HG02840 (cell line): ENCODE data around the gene COMT.

Source experiments
- ATAC-seq: cut with Tn5 transposase; IDR thresholded peaks from one replicate; pipeline ENCODE4 v1.9.1; 2021; ENCODE audit warnings: mild to moderate bottlenecking, moderate library complexity, moderate number of reproducible peaks; ENCODE audit not compliant: unreplicated experiment, low FRiP score

COMT gene

GRCh38 chr22:19980766-19981165 lies 39.2 kb downstream of the COMT start:
- no peak for ATAC-seq

- no peak for ATAC-seq
Observed at GRCh38 chr22:19981171-19981960, 39.8 kb downstream of the COMT start.

DNA sequence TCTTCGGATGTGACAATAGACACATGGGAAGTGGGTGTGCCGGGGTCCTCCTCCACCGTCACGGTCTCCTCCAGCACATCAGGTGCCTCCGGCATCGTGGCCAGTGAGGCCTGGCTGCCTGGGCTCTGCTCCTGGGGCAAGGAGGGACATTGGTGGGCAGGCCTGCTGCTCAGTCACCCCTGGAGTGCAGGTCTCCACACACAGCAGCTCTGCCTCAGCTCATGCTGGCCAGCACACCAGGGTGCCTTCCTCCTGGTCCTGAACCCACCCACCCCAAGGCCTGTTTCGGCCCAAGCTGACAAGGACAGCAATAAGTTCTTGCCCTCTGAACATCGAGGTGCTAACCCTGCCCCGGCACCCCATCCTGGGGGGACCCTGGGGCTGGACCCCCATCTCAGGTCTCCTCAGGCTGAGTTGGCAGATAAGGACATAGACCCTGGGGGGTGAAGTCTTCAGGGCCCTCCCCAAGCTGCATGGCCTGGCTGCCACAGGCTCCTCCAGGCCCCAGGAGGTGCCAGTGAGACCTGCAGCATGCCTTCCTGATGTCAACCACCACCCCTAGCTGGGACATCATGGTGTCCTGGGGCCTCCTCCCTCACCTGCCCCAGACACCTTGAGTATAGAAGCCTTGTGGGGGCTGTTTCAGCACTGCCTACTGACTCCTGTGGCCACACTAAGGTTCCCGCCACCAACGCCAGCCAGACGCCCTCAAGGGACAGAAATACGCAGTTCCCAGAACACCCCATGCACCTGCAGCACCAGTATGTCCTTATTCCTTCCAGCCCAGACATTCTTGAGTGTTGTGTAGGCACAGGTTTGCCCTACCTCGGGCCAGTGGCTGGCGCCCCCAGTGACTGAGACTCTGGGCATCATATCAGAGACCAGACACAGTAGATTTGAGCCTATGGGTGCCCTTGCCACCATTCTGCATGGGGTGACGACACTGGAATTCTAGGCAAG lies 40.7 kb downstream of the COMT start:
- ATAC-seq: no peak

GRCh38 chr22:19982991-19983578 lies 41.5 kb downstream of the COMT start:
- ATAC-seq: no peak

GRCh38 chr22:19983741-19984140 lies 42.2 kb downstream of the COMT start:
- no peak for ATAC-seq

DNA sequence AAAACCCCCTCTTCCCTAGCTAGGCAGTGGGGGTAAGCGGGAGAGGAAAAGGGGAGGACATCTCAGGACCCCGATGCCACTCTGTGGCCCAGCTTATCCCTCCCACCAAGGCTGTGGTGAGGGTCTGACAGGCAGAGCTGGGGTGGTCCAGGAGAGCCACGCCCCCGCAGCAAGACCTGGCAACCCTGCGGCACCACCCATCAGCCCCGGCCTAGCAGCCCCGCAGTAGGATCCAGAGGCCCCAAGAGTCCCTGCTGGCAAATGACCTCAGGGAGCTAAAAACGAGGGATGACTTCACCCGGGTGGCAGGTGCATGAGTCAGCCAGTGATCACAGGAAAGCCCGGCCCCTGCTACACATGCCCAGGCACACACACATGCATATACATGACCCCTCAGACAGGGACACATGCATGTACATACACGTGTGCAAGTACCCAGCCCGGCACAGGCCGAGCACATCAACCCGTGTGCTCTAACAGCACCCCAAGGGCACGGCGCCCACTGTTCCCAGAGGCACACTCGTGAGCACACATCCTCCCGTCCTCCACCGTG lies 42.7 kb downstream of the COMT start:
- ATAC-seq: no peak

- ATAC-seq: no peak
Observed at GRCh38 chr22:19984851-19985811, 43.6 kb downstream of the COMT start.

- no peak for ATAC-seq
Observed at GRCh38 chr22:19986011-19986409, 44.4 kb downstream of the COMT start.

- ATAC-seq: no peak
Observed at GRCh38 chr22:19986410-19987341, 45.1 kb downstream of the COMT start.

DNA sequence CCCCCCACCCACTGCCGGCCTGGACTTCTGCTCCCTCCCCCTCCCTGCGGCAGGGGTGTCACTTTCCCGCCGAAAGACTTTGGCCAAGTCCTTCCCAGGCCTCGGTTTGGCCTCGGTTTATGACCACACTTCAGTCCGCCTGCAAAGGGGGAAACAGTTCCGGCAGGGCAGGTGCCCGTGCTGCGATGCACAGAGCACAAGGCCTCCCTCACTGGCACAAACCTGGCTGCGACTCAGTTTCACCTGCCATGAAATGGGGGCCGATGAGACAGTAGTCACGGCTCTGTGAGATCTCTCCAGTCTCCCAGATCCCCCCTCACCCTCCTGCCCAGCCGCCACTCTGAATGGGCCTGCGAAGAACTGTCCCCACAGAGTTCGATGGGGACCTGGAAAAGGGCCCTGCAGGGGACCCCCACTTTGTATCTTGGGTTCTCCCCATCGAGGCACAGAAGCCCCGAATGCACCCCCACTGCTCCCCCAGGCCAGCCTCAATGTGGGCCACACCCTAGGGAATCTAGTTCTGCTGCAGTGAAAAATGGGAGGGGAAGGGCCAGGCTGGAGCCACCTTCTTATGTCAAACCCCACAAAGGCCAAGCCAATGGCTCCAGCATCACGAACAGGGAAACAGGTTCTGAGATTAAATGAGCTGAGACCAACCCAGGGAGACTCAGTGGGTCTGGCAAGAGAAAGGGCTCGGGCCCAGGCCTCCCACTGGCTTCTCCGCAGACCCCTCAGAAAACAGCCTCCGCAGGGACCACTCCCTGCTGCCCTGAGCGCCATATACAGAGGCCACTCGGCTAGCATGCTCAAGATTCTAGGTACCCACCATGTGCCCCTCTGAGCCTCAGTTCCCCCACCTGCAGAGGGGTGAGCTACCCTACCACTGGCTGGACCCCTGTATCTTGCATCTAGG lies 46.1 kb downstream of the COMT start:
- ATAC-seq: no peak

- ATAC-seq: no peak
Observed at GRCh38 chr22:19988331-19988808, 46.8 kb downstream of the COMT start.

GRCh38 chr22:19988965-19989724 lies 47.6 kb downstream of the COMT start:
- ATAC-seq: no peak

GRCh38 chr22:19989725-19990067 lies 48.1 kb downstream of the COMT start:
- no peak for ATAC-seq

DNA sequence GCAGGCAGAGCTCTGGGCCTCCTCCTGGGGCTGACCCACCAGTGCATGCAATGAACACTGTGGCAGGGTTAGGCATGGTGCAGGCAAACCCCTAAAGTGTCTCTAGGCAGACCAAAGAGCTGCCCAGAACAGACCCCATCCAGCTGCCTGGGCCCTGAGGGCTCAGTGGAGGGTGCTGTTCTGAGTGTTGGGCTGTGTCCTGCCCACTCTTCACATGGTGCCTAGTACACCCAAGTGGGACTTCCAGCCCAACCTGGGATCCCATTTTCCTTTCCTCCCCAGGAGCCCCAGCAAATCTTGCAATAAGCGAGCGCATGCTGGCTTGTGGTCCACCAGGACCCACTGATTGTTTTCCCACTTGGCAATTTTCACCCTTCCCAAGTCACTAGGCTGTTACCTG lies 48.6 kb downstream of the COMT start:
- ATAC-seq: no peak

DNA sequence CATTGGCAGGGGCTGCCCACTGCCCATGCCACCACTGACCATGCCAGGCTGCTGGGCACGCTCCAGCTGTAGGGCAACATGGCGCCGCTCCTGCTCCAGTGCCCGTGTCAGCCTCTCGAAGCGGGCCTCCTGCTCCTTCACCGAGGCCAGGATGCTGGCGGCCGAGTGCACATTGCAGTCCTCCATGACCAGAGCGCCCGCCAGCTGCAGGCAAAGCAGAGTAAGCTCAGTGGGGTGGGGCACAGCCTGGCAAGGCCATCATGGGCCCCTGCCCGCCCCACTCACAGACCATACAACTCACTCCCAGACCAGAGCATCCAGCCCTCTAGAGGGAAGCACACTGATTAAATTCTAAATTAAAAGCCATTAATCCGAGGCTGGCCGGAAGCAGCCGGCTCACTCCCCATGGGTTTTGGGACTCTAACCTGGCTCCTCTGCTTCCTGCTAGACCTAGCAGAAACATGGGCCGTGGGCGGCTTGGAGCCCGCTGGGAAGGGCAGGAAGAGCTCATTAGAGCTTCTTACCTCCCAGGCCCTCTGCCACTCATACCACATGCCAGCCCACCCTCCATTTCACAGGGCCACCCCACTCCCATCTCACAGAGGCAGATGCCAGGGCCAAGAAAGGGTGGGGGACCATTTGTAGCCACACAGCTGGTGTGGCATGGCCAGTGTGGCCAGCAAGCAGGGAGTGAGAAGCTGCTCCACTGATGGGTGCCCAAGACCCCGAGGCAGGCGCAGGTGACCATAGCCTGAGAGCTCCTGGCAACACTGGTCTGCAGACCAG lies 49.2 kb downstream of the COMT start:
- no peak for ATAC-seq

DNA sequence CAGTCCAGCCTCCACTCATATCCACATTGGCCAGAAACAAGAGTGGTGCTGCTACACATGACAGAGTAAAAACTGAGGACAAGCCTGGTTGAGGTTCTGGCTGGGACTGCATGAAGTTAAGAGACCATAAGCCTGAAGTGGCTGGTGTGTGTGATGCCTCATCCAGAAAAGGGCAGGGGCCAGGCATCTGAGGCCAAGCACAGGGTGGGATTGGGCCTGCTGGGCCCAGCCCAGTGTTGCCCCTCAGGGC lies 49.7 kb downstream of the COMT start:
- no peak for ATAC-seq
